T follicular helper cell (primary cell): ENCODE measurements around the gene ARMC12.

Experiments used
- DNase-seq: peaks from one replicate; pipeline ENCODE4 v3.0.0-alpha.2; 2020; ENCODE audit warnings: low read depth

The ARMC12 gene

DNA sequence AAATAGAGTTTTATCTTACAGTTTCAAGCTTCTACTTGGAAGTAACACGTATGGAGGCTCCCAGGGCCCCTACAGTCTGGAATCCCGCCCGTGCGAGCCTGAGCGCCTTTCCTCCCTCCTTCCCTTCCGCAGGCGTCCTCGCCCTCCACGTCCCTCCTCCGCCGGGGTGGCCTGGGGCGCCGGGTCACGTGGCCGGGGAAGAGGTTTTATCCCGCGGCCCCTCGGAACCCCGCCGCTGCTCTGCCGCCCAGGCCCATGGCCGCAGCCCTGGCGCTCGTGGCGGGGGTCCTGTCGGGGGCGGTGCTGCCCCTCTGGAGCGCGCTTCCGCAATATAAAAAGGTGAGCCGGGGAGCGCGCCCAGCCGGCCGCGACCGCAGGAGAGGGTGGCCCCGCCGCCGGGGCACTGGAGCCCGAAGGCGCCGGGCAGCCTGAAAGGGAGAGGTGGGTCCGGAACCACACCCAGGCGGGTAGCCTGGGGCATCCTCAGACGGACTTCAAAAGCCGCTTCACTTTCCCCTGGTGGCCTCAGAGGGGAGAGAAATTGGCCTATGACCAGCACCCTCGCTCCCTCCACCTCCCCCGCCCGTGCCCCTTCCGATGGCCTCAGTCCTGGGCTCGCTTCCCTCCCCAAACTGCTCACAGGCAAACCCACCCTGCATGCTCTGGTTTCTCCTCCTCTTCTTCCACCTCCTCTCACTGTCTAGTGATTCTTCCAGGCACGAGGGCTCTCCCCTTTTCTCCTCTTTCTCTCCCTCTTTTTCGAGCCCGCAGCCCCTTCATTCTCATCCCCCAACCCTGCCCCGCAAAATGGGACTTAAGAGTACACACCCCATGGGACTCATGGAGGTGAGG, 39.8 kb downstream of the ARMC12 start, which contains the start of gene CLPSL2:
CLPSL2 (plus strand) TSS at position 235 of the 852 bp plus-strand sequence; CDS start at position 256, 21 bp downstream.
- no peak for DNase-seq

DNA sequence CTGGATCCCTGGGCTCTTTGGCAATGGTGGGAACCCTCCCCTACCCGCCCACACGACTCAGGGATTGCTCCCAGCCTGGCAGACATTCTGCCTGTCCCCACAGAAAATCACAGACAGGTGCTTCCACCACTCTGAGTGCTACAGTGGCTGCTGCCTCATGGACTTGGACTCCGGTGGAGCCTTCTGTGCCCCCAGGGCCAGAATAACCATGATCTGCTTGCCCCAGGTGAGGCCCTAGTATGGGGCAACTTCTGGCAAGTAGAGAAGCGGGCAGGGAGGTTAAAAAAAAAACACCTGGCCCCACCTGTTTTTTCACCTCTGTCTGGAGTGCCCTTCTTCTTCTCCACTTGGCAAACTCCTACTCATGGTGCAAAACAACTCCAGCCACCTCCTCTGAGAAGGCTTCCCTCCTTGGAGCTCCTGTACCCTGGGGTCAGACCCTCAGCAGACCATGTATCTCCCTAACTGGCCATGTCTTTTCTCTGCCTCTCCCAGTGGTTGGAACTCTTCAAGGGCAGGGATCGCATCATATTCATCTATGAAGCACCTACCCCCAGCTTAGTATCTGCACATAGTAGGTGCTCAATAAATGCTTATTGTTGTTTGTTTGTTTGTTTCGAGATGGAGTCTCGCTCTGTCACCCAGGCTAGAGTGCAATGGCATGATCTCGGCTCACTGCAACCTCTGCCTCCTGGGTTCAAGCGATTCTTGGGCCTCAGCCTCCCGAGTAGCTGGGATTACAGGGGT, 40.7 kb downstream of the ARMC12 start:
- DNase-seq = no peak

DNA sequence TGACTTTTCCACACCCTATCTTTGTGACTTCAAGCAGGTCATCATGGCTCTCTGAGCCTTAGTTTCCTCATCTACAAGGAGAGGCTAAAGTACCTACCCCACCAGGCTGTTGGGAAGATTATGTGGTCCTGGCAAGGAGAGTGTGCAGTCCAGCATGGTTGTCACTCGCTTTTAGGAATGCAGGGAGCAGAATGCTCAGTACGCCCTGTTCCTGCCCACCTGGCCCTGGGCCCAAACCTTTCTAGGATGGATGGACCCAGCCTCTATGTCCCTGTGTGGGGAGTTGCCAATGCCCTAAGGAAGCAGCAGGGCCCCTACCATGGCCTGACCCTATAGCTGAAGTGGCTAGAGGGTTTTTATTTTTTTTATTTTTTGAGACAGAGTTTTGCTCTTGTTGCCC, 41.6 kb downstream of the ARMC12 start:
- no peak for DNase-seq

DNA sequence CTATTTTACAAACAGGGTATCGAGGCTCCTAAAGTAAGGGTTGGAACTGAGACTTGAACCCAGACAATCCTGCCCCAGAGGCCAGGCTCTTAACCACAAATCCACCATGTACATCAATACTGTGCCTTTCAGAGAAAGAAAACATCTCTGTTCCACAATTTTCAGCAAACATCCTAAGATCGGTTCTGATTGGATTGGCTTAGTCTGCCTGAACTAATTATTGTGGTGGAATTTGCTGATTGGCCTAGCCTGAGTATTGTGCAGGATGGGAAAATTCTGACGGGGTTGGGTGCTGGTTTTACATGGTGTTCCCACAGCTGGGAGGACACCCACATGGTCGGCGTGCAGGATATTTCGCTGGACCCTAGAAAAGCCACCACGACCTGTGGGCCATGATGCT, 43.9 kb downstream of the ARMC12 start, which contains the start of gene CLPSL1:
CLPSL1 (plus strand) TSS at position 301 of the 400 bp plus-strand sequence; CDS start at position 393, 92 bp downstream.
- no peak for DNase-seq

DNA sequence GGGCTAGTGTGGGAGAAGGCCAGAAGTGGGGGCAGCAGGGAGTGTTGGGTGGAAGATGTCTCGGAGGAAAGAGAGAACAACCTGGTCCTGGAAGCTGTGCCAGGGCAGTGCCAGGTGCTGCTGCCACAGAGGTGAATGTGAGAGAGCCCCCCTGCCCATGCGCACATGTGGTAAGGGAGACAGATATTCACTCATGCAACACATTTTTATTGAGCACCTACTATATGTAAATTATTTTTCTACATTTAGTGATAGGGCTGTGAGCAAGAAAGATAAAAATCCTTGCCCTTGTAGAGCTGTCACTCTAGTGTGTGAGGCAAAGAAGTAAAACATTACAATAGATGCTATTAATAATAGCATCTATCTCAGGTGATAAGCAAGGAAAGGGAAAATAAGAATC, 44.5 kb downstream of the ARMC12 start:
- DNase-seq = no peak

DNA sequence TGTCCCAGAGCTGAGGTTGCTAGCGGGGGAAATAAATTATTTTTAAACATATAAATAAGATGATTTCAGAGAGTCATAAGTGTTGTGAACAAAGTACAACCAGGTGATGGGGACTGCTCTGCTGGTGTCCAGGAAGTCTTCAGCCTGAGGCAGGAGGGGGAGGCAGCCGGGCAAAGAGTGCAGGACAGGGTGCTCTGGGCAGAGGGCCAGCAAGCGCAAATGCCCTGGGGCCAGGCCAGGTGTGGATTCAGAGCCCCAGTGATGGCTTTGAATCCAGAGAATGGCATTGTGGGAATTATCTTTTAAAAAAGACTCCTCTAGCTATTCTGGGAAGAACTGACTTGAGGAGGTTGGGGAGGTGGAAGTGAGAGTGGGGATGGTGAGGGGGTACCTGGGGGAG, 45.6 kb downstream of the ARMC12 start:
- no peak for DNase-seq

DNA sequence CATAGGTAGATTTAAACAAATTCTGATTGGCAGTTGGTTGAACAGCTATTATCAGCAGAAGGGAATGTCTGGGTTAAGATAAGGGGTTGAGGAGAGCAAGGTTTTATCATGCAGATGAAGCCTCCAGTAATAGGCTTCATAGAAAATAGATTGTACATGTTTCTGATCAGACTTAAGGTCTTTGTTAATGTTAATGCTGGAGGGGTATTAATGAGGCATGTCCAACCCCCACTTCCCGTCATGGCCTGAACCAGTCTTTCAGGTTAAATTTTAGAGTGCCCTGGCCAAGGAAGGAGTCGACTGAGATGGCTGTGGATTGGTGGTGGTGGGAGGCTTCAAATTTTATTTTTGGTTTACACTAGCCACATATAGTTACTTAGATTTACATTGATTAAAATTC, 47.4 kb downstream of the ARMC12 start:
- no peak for DNase-seq

DNA sequence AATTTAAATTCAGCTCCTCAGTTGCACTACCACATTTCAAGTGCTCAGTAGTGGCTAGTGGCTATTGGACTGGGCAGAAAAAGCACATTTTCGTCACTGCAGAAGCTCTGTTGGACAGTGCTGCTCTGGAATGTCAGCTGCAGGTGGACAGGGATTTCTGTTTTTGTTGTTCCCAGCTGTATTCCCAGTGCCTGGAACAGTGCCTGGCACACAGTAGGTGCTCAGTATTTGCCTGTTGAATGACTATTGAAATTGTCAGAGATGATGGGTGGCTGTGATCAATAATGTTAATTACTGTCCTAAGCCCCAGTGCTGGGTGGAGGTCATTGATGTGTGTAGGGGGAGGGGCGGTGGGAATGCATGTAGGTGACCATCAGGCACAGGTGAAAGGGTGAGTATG, 49.4 kb downstream of the ARMC12 start:
- no peak for DNase-seq

DNA sequence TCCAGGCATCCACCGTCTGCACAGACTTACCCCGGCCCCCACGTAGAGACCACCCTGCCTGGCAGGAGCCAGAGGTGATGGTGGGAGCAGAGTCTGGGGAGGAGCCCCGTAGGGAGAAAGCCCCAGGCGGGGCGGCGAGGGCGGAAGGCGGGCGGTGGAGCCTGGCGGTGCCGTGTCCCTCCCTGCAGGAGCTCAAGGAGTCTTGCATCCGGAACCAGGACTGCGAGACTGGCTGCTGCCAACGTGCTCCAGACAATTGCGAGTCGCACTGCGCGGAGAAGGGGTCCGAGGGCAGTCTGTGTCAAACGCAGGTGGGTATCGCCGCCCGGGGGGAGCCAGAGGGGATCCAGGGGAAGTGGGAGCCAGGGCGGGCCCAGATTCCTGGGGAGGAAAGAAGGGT, 50.0 kb downstream of the ARMC12 start:
- DNase-seq = no peak

DNA sequence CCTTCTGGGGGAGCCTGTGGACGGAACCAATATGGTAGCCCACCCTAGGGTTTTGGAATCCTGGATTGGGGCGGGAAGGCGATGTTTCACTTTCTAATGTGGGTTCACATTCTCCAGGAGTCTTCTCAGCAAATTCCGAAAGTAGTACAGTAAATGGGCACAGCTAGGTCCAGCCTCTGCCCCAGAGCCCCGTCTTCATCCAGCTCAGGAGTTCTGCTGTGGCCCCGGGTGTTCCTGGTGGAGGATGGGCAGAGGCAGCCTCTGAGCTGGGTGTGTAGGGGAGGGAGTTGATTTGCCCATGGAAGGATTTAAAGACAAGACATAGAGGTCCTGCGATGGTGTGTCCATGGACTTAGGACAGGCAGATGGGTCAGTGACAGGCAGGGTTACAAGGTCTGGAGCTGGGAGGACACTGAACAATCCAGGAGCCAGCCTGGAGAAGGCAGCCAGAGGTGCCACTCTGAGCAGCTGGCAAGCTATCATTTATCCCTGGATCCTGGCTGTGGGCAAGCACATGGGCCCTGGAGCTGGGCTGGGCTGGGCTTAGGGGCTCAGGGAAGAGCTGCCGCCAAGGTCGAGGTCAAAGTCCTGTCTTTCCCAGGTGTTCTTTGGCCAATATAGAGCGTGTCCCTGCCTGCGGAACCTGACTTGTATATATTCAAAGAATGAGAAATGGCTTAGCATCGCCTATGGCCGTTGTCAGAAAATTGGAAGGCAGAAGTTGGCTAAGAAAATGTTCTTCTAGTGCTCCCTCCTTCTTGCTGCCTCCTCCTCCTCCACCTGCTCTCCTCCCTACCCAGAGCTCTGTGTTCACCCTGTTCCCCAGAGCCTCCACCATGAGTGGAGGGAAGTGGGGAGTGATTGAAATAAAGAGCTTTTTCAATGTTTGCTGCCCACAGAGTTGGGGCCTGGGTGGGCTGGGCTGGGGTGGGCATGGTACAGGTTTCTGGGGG, 50.7 kb downstream of the ARMC12 start:
- no peak for DNase-seq

DNA sequence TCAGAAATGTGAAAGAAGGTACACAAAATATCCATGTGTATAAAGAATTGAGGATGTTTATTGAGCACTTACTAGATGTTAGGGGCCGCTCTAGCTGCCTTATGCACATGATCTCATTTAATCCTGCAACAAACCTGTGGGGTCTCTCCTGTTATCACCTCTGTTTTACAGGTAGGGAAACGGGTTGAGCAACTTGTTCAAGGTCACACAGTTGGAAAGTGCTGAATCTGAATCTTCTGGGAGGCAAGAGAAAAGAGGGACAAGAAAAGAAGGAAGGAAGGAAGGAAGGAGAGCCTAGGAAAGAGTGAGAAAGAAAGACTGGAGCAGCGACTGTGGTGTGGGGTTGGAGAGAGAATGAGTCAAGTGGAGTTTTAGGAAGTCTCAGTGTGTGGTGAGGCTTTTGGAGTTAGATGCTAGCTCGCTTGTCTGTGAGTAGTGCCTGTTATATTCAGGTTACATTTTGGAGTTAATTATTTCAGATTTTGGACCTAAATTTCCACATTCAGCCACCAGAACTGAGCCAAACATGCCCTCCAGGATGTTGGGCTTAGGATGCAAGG, 51.7 kb downstream of the ARMC12 start:
- DNase-seq = no peak

DNA sequence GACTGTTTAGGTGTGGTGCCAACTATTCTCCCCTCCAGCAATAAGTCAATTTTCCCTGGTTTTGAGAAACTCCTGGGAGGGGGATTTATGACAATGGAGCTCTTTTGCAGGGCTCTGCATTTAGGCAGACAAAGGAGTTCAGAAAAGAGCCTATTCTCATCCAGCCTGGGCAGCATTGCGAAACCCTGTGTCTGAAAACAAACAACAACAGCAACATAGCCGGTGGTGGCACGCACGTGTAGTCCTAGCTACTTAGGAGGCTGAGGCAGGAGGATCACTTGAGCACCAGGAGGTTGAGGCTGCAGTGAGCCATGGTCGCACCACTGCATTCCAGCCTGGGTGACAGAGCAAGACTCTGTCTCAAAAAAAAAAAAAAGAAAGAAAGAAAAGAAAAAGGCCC, 53.9 kb downstream of the ARMC12 start:
- no peak for DNase-seq

DNA sequence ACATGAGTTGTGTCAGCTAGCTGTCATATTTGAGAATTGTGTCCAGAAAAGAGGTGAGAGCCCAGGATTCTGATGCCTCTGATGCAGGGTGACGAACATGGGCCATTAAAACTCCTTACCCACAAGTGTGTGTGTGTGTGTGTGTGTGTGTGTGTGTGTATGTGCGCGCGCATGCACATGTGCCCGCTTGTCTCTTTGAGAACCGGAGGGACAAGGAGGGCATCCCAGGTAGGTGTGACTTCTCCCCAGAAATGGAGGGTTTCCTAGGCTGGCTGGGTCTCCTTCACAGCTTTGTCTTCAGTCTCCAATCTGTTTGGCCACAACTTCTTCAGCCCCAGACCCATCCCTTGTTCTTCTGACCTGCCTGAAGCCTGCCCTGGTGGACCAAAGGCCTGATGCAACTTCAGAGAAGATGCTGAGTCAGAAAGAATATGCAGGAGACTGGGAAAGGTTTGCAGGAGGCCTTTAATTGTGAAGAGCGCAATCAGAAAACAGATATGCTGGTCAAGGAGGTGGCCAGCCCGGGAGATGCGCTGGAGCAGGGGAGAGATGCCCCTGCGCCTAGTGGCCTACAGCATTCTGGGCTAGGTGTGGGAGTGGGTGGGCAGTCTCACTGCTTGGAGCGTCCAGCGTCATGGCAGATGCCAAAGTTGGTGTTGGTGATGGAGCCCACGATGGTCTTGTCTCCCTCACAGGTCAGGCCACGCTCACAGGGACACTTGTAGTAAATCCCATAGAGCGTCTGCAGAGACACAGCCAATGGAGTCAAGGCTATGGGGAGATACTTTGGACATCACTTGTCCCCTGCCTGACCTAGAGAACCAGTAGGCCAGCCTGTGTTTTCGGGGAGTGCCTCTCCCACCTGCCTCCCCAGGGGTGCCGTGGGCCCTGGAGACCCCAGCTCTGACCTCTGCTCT, 58.0 kb downstream of the ARMC12 start:
- DNase-seq = no peak

DNA sequence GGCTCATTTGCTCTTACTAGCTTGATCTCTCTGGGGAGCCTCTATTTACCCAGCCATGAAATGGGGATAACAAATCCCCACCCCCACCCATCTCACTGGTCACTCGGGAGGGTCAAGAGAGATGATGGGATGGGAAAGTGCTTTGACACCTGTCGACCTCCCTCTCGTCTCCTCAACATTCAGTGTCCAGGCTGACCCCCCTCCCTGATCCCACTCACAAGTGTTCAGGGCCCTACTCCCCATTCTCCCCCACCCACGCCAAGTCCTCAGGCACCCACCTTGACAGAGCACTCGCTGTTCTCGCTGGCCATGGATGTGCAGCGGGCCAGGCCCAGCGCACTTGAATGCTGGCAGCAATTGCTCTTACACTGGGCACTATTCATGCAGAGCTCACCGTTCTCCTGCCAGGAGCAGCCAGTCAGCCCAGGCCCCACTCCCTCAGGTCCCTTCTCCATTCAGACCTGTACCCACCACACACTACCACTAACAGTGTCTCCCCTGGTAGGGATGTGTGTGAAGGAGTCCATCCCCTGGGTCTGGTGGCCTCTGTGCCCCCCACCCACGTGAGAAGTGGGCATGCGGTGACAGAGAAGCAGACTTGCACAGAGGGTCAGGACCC, 58.7 kb downstream of the ARMC12 start:
- DNase-seq = no peak

DNA sequence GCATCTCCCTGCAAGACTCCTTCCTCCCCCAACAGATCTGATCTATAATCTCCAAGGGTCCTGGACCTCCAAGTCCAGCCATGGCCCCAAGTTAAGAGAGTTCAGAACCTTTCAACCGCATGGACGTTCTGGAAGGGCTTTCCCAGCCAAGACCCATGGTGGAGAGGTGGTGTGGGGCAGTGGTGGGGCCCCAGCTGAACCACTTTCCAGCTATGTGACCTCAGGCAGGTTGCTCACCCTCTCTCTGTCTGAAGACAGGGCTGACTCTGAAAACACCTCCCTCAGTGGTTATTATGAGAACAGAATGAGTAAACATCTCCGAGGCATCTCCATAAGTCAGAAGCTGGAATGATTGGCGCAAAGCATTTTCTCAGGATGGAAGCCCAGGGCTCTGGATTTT, 59.4 kb downstream of the ARMC12 start:
- no peak for DNase-seq

DNA sequence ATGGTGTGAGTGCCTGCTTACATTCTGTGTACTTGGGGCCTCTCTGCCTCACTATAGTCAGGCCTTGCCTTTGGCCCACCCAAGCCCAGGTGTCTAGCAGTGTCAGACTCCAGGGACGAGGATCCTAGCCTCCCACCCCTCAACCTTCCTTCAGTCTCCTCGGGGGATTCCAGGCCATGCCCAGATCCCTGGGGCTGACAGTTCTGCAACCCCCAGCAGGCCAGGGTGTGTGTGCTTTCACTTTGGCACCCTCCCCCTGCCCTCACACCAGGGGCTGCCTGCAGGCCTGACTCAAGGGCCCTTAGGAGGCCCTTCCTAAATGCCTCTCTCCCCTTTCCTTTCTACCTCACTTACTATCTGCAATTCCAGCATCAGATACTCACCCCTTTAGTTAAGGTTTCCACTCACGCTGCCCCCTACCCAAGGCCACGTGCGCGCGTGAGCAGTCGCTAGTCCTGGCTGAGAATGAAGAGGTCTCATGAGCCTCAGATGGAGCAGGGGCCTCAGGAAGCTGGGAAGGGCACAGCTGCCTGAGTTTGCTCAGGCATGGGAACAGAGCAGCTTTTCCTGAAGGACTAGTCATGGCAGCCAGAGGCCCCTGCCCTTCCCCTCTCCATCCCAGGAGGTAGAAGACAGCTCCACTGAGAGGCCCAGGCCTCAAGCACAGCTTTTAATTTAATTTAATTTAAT, 61.1 kb downstream of the ARMC12 start:
- DNase-seq = no peak
